Measurements from ENCODE around the gene RNF213. TPM values are rescaled to one million over a fixed set of nuclear protein-coding genes. Genes with fewer than 3 reads are reported as not detected.
"Not testable (repeated sequence)": the region's sequence is repeated elsewhere in the genome, so short reads cannot be mapped to it uniquely, and the experiment has no call there.

RNF213 gene
- total RNA-seq, 1 donor from 2014 or later = 59.8 TPM

DNA sequence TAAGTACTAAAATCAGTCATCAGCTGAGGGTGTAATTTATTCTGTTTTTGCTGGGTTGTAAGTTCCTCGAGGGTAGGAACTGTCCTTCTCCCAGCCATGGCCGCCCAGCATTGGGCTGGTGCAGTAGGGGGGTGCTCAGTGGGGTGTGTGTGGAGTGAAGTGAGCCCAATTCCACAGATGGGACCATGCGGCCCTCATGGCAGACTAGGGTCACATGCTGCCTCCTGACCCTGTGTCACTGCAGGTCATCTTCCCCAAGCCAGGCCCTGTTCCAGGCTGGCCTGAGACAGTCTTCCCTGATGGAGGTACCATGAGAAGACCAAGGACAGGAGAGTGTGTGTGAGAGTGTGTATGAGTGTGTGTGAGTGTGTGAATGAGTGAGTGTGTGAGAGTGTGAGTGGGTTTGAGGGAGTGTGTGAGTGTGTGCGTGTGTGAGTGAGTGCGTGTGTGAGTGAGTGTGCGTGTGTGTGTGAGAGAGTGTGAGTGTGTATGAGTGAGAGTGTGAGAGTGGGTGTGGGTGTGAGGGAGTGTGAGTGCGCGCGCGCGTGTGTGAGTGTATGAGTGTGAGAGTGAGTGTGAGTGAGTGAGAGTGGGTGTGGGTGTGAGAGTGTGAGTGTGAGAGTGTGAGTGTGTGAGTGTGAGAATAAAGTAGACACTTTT is 36.7 kb upstream of the RNF213 start:
- no peak for ATAC-seq
- DNase-seq (ENCODE audit: low spot score) = no peak

DNA sequence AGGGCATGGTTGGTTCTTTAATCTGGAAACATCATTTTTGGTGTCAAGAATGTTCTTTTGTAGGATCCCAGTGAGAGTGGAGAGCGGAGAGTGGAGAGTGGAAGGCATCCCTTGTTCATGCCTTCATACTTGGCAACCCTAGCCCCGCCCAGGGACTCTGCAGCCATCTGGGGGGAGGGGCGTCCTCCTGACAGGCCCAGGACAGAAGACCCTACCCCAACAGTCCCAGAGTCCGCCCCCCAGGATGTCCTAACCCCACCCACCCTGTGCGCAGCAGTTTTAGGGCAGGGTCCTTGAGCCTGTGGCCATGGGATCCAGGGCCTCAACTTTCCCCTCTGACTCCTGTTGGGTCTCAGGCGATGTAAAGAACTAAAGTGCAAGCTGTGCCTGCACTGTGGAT is 36.0 kb upstream of the RNF213 start:
- ATAC-seq = no peak
- DNase-seq (ENCODE audit: low spot score) = no peak

DNA sequence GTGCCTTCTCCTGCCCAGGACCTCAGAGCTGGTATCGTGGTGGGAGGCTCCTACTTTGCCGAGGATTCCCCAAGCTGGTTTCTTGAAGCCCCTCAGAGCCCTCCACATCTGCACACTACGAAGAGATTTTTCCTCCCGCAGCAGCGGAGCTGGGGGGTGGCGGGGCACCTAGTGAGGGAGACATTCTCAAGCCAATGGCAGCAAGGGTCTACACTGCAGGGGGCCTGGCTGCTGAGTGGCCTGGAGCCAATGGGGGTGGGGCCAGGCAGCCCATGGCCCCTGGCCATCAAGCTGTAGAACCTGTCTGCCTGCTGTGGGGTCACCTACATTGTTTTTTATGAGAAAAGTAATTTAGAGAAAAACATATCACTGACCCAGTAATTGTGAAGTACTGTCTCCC is 35.4 kb upstream of the RNF213 start:
- DNase-seq (ENCODE audit: low spot score) = no peak
- ATAC-seq = no peak

DNA sequence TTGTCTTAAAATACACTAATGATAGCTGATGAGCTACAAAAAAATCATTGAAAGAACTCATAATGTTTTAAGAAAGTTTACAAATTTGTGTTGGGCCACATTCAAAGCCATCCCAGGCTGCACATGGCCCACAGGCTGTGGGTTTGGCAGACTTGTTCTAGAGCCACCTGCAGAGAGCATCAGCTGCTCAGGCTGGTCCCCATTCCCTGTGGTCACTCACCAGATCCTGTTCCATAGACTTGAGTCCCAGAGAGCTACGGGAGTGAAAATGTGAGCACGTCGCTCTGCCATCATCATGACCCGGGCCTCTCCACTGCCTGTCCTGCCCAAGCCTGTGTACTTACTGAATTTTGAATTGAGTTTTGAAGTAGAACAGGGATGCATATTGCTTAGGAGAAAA is 33.5 kb upstream of the RNF213 start:
- ATAC-seq (no peak), DNase-seq (ENCODE audit: low spot score) (no peak)

DNA sequence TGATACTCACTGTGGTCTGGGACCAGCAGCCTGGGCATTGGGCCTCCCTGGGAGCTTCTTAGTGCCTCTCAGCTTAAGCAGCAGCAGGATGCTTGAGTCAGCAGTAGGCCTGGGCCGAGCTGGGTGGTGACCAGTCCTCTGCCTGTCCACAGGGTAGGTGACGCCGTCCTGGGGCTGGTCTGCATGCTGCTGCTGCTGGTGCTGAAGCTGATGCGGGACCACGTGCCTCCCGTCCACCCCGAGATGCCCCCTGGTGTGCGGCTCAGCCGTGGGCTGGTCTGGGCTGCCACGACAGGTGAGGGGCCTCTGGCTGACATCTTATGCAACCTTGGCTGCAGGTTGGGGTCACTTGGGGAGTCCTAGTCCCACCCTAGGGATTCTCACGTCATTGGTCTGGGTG is 33.0 kb upstream of the RNF213 start:
- no peak for ATAC-seq
- no peak for DNase-seq (ENCODE audit: low spot score)

DNA sequence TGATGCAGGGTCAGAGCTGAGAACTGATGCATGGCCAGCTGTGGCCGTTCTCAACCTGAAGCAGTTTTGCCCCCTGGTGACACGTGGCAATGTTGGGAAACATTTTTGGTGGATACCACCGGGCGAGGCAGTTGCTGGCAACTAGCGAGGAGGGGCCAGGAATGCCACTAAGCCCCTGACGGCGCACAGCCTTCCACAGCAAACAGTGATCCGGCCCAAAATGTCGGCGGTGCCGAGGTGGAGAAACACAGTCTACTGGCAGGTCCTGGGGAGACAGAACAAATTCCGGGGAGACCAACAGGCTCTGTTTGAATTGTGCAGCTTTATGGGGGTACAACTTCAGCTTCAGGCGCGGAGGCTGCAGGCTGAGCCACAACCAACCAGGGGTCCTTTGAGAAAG is 32.2 kb upstream of the RNF213 start:
- no peak for DNase-seq (ENCODE audit: low spot score)
- no peak for ATAC-seq

DNA sequence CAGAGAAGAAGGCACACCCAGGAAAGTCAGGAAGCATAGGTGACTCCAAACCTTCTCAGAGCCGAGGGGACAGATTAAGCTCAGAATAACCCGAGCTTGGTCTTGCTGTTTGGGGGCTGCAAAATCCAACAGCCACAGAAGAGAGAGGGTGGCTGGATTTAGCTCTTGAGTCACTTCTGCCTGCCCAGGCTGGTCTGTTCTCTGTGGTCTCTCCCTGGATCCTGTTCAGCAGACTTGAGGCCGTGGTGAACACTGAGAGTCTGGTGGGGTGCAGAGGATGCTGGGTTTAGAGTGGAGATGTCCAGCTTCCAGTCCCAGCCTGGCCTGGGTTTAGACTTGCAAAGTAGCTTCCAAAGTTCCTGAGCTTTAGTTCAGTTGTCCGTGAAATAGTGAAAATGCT is 31.6 kb upstream of the RNF213 start:
- ATAC-seq = no peak
- DNase-seq (ENCODE audit: low spot score) = no peak

DNA sequence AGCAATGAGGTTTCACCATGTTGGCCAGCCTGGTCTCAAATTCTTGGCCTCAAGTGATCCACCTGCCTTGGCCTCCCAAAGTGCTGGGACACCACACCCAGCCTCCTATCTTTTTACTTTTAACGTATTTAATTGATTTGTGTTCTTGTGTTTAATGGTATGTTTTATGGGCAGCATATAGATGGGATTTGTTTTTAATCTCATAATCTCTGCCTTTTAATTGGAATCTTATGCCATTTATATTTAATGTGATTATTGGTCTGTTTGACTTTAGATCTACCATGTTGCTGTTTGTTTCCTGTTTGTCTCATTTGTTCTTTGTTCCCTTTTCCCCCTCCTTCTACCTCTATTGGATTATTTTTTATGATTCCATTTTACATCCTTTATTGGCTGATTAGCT is 28.2 kb upstream of the RNF213 start:
- no peak for DNase-seq (ENCODE audit: low spot score)
- ATAC-seq = no peak

DNA sequence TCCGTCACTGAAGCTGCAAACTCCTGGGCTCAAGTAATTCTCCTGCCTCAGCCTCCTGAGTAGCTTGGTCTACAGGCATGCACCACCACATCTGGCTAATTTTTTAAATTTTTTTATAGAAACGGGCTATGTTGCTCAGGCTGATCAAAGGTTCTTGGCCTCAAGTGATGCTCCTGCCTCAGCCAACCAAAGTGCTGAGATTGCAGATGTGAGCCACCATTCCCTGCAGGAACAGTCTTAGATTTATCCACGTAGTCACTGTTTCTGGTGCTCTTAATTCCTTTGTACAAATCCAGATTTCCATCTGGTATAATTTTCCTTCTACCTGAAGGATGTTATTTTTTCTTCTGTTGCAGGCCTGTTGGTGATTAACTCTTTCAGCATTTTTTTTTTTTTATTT is 27.4 kb upstream of the RNF213 start:
- DNase-seq (ENCODE audit: low spot score) (no peak), ATAC-seq (no peak)

DNA sequence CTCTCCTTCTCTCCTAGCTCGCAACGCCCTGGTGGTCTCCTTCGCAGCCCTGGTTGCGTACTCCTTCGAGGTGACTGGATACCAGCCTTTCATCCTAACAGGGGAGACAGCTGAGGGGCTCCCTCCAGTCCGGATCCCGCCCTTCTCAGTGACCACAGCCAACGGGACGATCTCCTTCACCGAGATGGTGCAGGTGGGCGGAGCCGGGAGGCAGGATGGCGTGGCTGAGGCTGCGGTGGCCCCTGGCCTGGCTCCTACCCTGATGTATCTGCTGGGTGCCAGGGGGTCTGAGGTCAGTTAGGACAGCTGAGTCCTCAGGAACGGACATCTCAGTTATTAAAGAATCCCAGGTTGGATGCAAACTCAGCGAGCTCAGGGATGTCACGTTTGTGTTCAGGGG is 23.7 kb upstream of the RNF213 start:
- ATAC-seq = no peak
- no peak for DNase-seq (ENCODE audit: low spot score)

DNA sequence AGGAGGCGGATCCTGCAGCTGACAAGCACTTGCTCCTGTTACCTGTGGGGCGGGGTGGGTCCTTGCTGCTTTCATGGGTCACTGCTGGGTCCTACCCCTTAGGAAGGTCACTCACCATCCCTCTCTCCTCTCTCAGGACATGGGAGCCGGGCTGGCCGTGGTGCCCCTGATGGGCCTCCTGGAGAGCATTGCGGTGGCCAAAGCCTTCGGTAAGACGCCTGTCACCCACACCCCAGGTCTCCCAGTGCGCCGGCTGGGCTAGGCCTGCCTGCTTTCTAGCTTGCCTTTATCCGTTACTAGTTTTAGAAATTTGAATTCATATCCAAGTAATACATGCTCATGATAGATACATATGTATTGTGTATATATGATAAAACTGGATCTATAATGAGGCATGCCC is 23.3 kb upstream of the RNF213 start:
- DNase-seq (ENCODE audit: low spot score) = no peak
- ATAC-seq = no peak

DNA sequence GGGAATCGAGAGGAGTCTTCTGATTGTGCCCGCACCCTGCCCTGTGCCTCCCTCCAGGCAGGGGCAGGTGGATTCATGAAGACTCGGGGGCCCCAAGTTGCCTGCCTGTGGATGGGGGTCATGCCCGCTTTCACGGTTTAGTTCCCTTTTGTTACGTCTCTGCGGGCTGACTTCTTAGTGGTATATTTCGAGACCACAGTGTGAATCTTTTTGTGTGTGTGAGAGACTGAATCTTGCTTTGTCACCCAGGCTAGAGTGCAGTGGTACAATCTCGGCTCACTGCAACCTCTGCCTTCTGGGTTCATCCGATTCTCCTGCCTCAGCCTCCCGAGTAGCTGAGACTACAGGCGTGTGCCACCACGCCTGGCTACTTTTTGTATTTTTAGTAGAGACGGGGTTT is 18.1 kb upstream of the RNF213 start:
- no peak for ATAC-seq
- DNase-seq (ENCODE audit: low spot score) = no peak

DNA sequence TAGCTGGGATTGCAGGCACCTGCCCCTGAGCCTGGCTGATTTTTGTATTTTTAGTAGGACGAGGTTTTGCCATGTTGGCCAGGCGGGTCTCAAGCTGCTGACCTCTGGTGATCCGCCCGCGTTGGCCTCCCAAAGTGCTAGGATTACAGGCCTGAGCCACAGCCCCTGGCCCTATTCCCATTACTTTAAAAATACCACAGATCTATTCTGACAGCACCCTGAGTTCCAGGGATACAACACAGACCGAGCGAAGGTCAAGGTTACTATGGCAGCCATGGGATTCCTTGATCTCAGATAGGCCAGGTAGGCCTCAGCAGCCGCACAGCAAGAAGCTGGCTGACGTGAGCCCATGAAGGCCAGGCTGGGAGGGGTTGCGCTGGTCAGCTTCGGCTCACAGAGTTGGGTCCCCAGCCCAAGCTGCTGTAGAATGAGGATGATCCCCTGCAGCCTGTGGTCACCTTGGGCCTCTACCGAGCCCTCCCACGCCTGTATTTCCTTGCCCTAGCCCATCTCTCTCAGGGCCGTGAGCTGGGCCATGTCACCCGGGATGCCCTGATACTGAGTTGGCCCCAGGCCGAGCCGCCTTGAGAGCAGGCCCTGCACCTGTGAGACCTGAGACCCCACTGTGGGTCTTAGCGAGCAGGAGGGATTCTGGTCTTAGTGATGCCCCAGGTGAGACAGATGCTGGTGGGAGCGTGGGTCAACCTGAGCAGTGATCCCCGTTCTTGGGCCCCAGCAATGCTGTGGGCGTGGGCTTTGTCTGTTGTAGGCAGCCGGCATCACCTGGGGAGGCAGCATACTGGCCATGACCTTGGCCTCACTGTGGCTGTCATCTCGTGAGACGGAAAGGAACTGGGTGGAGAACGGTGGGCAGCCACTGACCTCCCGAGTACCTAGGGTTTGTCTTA is 16.9 kb upstream of the RNF213 start:
- ATAC-seq = no peak
- no peak for DNase-seq (ENCODE audit: low spot score)

DNA sequence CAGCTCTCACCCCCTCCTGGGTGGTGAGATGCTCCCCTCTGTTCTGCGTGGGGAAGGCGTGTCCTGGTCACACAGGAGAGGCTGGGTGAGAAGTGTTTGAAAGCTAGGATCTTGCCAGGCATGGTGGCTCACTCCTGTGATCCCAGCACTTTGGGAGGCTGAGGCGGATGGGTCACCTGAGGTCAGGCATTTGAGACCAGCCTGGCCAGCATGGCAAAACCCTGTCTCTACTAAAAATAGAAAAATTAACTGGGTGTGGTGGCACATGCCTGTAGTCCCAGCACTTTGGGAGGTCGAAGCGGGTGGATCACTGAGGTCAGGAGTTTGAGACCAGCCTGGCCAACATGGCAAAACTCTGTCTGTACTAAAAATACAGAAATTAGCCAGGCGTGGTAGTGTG is 16.2 kb upstream of the RNF213 start:
- ATAC-seq; DNase-seq (ENCODE audit: low spot score): not testable (repeated sequence)

DNA sequence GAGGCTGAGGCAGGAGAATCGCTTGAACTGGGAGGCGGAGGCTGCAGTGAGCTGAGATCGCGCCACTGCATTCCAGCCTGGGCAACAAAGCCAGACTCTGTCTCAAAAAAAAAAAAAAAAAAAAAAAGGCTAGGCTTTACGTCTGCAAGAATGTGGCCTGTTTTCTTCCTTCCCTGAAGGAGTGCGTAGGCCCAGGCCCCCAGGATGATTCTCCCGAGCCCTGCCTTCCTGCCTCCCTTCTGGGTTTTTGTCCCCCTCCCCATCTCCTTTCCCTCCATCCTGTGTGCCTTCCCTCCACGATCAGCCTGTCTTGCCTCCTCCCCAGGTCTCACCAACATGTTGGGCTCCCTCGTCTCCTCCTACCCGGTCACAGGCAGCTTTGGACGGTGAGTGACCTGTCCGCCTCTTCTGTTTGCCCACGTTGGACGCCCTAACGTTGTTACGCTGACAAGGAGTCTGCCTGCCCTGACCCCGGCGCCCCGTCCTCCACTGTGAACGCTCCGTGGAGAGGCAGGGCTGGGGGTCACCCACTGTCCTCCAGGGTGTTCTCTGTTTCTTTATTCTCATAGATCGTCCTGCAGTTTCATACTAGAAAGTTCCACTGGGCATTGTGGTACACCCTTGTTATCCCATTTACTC is 15.7 kb upstream of the RNF213 start:
- ATAC-seq (no peak), DNase-seq (ENCODE audit: low spot score) (no peak)

DNA sequence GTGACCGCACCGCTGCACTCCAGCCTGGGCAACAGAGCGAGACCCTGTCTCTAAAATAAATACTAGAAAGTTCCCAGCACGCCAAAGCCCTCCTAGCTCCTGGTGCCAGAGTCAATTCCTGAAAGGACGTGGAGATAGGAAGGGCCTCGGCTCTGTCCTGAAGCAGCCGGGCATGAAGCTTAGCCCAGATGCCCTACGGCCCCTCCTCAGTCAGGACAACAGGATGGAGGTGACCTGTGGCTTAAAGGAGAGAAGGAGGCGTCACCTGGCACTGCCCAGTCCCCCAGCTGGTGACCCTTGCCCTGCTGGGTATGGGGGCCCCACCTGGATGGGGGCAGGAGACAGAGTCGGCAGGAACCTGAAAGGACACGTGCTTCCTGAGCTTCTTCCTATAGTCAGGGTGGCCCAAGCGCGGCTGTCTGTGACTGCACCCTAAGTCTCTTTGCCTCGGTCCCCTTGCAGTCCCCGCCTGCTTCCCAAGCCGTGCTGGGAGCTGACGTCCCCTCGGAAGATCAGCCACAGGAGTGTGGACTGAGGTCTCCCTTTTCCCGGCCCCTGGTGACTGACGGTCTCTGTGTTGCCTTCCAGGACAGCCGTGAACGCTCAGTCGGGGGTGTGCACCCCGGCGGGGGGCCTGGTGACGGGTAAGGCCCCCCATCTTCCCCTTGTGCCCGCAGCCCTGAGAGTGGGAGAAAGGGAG is 14.9 kb upstream of the RNF213 start:
- DNase-seq (ENCODE audit: low spot score) = no peak
- ATAC-seq = no peak

DNA sequence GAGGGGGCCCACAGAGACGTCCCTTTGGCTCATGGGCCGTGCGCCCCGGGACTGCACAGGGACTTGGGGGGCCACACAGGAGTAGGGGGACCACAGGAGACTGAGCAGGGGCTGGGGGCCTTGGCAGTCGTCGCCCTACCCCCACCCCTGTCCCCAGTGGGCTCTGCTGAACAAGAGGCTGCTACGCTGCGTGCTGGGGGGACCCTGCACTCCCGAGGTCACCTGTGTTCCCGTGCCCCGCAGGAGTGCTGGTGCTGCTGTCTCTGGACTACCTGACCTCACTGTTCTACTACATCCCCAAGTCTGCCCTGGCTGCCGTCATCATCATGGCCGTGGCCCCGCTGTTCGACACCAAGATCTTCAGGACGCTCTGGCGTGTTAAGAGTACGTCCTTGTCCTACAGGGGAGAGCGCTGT is 14.4 kb upstream of the RNF213 start:
- DNase-seq (ENCODE audit: low spot score) (no peak), ATAC-seq (no peak)

DNA sequence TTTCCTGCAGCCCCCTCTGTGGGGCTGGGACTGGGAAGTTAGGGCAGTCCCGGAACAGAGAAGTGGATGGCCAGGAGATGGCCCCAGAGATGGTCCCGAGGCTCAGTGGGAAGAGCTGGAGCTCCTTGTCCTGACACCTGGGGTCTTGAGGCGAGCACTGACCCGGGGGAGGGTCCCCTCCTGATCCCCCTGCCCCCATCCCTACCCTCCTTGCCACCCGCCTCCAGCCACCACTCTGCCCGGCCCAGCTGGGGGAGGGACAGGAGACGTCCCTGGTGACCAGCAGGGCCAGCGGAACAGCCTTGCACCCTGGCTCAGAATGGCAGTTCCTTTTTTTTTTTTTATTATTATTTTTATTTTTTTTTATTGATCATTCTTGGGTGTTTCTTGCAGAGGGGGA is 13.9 kb upstream of the RNF213 start:
- ATAC-seq (no peak), DNase-seq (ENCODE audit: low spot score) (no peak)

DNA sequence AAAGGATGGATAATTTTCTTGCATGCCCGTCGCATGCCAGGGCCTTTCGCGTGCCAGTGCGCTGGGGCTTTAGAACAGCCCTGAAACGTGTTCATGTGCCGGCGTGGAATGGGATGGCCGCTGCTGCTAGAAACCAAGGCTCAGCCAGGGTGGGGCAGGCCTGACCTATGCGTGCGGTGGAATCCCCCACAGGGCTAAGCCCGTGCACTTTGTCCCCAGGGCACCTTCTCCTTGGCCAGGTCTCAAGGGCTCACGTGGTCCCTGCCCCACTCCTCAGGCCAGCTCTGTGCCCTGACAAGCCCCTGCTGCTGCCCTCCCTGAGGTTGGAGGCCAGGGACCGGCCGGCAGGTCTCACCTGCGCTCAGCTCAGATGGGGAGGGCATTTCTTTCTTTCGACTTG is 13.1 kb upstream of the RNF213 start:
- no peak for DNase-seq (ENCODE audit: low spot score)

DNA sequence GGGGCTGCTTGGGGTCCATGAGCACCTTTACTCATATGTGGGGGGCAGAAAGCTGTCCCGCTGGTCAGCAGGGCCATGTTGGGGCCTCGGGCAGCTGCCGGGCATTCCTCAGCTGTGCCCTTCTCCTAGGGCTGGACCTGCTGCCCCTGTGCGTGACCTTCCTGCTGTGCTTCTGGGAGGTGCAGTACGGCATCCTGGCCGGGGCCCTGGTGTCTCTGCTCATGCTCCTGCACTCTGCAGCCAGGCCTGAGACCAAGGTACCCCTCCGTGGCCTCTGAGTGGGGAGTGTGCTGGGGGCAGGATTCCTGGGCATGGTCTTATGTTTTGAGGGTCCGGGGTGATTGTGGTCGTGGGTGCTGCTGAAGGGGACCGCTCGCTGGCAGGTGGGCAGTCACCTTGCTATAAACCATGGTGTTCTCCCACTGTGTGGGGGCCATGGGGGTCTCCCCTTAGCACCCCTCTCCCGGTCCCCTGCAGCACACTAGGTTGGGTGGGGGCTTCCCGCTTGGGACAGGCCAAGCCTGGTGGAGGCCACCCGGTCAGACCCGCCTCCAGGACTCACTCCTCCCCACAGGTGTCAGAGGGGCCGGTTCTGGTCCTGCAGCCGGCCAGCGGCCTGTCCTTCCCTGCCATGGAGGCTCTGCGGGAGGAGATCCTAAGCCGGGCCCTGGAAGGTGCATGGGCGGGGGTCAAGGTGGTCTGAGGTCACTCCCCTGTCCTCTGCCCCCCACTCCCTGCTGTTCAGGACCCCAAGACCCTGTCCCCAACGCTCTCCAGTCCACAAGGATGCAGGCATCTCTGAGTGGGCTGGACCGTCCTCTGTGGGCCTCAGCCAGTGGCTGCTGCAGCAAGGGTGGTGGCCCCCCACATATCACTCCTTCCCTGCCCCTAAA is 12.4 kb upstream of the RNF213 start:
- ATAC-seq (no peak), DNase-seq (ENCODE audit: low spot score) (no peak)

More for the DNA sequence above, 13.1 kb upstream of the RNF213 start:
- ATAC-seq = no peak
